ENCODE results near the gene MPV17L2.

MPV17L2 gene

DNA sequence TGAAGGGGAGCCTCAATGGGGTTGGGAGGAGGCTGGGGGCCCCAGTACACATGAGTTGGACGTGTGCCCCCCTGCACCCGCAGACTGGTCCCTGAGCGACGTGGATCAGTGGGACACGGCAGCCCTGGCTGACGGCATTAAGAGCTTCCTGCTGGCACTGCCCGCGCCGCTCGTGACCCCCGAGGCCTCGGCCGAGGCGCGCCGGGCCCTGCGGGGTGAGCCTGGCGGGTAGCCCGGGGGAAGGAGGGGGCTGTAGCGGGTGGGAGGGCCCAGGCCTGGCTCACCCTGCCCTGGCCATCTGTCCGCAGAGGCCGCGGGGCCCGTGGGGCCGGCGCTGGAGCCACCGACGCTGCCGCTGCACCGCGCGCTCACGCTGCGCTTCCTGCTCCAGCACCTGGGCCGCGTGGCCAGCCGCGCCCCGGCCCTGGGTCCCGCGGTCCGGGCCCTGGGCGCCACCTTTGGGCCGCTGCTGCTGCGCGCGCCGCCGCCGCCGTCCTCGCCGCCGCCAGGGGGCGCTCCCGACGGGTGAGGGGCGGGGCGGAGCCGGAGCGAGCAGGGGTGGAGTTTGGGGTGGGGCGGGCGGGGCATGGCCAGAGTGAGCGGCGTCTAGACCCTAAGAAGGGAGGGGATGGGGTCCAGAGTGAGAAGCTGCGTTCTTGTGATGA lies 31.9 kb upstream of the MPV17L2 start:
- peak; percentile 81 for DNase-seq (ENCODE audit: low spot score)

GRCh38 chr19:18161636-18162002 lies 31.4 kb upstream of the MPV17L2 start:
- no peak for DNase-seq (ENCODE audit: low spot score)

DNA sequence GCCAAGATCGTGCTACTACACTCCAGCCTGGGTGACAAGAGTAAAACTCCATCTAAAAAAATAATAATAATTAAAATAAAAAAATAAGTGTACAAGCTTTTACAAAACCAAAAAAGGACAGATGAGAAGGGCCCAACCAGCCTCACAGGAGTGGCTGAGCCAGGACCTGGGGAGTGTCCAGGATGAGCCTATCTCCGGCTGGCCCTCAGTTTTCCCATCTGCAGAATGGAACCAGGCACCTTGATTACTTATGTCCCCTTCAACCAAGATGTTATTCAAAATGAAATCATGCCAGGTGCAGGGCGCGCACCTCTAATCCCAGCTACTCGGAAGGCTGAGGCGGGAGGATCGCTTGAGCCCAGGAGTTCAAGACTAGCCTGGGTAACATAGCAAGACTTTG lies 28.9 kb upstream of the MPV17L2 start:
- no peak for DNase-seq (ENCODE audit: low spot score)

DNA sequence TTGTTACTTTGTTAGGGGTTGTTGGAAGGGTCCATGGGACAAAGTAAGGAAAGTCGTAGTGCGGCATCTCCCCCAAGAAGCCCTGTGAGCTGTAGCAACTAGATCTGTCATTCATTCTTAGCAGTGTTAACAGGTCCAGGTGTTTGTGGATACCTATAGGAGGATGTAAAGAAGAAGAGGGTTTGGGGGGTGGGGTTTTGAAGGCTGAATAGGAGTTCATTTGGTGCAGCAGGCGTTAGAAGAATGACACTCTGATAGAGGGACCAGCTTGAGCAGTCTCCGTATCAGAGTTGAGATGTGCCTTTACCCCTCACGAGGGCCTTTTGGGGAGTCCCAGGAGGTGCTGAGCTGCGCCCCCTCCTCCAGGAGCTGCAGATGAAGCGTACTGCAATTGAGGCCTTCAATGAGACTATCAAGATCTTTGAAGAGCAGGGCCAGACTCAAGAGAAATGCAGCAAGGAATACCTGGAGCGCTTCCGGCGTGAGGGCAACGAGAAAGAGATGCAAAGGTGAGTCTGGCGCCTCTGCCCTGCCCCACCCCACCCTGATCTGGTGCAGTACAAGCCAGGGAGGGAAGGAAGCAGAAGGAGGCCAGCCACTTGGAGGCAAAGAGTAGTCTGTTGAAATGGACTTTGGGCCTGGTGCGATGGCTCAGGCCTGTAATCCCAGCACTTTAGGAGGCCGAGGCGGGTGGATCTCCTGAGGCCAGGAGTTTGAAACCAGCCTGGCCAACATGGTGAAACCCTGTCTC lies 27.0 kb upstream of the MPV17L2 start:
- DNase-seq (ENCODE audit: low spot score): no peak

DNA sequence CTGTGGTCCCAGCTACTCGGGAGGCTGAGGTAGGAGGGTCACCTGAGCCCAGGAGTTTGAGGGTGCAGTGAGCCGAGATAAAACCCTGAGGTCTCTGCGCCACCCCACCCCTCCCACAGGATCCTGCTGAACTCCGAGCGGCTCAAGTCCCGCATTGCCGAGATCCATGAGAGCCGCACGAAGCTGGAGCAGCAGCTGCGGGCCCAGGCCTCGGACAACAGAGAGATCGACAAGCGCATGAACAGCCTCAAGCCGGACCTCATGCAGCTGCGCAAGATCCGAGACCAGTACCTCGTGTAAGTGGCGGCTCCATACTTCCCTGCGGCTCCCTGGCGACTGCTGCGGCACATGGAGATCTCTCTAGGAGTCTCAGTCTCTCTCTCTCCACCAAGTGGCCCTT lies 26.0 kb upstream of the MPV17L2 start:
- no peak for DNase-seq (ENCODE audit: low spot score)

DNA sequence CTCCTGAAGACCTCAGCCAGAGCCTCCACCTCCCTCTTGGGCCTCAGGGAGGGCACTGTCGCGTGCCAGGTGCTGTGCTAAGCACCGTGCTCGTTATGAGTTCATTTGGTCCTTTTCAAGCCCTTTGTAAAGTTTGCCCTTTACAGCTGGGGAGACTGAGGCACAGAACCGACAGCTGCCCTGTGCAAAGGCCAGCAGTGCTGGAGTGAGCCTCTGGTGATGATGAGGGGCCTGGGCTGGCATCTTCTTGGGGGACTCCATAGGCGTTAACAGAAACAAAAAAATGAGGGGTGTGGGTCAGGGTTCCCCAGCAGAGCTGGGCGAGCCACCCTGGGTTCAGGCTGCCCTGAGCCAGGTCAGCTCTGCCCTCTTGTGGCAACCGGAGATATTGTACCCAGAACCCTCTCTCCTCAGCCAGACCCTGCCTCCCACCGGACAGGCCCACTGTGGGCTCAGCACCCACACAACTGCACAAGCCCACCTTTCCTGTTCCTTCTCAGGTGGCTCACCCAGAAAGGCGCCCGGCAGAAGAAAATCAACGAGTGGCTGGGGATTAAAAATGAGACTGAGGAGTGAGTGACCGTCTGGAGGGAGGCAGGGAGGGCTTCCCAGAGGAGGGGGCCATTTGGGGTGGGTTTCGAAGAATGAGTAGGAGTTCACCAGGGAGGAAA lies 24.9 kb upstream of the MPV17L2 start:
- peak; percentile 70 for DNase-seq (ENCODE audit: low spot score)

- DNase-seq (ENCODE audit: low spot score): no peak
Measured at GRCh38 chr19:18168673-18169381, 24.2 kb upstream of the MPV17L2 start.

DNA sequence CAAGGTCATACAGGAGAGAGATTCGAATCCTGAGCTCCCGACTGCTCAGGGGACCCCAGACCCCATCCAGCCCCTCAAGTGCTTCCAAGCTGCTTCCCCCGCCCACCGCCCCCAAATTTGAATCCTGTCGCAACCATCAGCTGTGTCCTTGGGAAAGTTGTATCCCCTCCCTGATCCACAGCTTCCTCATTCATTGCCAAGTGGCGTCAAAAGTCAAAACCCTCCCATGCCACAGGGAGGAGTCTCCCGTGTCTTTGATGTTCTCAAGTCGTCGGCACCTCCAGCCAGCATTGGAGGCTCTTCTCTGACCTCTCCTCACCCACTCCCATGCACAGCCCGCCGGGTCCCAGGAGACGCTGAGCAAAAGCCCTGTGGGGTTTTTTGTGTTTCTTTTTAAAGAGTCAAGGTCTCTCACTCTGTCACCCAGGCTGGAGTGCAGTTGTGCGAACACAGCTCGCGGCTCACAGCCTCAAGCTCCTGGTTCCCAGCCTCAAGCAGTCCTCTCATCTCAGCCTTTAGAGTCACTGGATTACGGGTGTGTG lies 22.2 kb upstream of the MPV17L2 start:
- DNase-seq (ENCODE audit: low spot score): no peak

- no peak for DNase-seq (ENCODE audit: low spot score)
Measured at GRCh38 chr19:18171605-18172327, 21.3 kb upstream of the MPV17L2 start.

- DNase-seq (ENCODE audit: low spot score): no peak
Measured at GRCh38 chr19:18172331-18173053, 20.5 kb upstream of the MPV17L2 start.

- peak; percentile 19 for DNase-seq (ENCODE audit: low spot score)
Measured at GRCh38 chr19:18173054-18173571, 19.9 kb upstream of the MPV17L2 start.

DNA sequence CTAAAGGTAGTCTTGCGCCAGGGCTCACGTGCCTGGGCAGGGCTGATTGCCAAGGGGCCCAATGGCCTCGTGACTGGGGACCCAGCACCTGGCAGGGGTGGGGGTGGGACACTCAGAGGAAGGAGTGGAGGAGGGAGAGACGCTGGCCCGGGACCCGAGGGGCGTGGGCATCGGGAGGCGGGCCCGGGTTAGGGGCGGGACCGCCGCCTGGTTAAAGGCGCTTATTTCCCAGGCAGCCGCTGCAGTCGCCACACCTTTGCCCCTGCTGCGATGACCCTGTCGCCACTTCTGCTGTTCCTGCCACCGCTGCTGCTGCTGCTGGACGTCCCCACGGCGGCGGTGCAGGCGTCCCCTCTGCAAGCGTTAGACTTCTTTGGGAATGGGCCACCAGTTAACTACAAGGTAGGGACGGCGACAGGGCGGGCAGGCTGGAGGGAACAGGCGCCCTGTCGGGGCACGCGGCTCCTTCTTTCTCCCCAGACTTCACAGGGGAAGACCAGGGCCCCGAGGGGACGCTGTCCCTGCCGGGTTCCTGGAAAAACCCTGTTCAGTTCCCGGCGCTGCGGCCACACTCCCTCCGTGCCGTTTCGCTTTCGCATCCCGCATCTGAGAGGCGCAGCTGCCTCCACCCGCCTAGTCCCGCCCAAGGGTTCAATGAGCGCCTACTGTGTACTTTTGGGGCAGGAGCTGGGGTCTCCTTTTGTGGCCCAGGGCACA lies 19.3 kb upstream of the MPV17L2 start, which contains the start of gene IFI30:
IFI30 (plus strand) TSS at position 242 of the 717 bp plus-strand sequence; CDS start at position 271, 29 bp downstream.
- peak; percentile 59 for DNase-seq (ENCODE audit: low spot score)

DNA sequence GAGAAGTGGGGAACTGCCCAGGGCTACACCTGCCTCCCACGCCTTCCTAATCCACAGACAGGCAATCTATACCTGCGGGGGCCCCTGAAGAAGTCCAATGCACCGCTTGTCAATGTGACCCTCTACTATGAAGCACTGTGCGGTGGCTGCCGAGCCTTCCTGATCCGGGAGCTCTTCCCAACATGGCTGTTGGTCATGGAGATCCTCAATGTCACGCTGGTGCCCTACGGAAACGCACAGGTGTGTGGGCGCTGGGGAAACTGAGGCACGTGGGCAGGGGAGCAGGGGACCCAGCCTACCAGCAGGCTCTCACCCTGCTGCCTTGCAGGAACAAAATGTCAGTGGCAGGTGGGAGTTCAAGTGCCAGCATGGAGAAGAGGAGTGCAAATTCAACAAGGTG lies 18.0 kb upstream of the MPV17L2 start:
- DNase-seq (ENCODE audit: low spot score): no peak

- no peak for DNase-seq (ENCODE audit: low spot score)
Measured at GRCh38 chr19:18176367-18177310, 16.4 kb upstream of the MPV17L2 start.

DNA sequence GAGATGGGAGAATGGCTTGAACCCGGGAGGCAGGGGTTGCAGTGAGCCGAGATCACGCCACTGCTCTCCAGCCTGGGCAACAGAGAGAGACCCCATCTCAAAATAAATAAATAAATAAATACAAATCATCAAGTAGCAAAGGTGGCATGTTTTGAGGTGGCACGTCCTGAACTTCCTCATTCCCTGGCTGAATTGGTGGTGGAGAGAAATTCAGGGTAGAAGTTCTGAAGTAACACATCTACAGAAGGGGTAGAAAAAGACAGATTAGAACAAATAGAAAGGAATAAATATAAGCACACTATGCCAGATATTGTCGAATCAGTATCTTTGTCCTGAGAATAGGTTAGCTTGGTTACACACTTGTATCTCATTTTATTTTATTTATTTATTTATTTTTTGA lies 13.1 kb upstream of the MPV17L2 start:
- DNase-seq (ENCODE audit: low spot score): no peak

DNA sequence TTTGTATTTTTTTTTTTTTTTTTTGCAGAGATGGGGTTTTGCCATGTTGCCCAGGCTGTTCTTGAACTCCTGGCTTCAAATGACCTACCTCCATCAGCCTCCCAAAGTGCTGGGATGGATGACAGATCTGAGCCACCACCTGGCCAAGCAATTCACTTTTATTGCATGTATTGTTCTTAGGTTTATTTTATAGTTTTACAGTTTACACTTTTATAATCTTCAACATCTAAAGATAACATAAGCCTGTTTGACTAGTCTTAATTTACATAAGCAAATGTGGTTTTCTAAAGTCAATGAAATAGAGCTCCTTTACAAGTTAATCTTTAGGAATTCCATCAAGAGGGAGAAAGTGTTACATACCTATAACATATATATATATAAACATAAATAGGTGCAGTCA lies 9.5 kb upstream of the MPV17L2 start:
- no peak for DNase-seq (ENCODE audit: low spot score)

- DNase-seq (ENCODE audit: low spot score): no peak
Measured at GRCh38 chr19:18185538-18185937, 7.5 kb upstream of the MPV17L2 start.

- no peak for DNase-seq (ENCODE audit: low spot score)
Measured at GRCh38 chr19:18190278-18190677, 2.7 kb upstream of the MPV17L2 start.

- no peak for DNase-seq (ENCODE audit: low spot score)
Measured at GRCh38 chr19:18191640-18192062, 1.4 kb upstream of the MPV17L2 start.
